Muscle of back (tissue), 10 donors: ENCODE results near the gene HRG. TPM values are rescaled to one million over a fixed set of nuclear protein-coding genes. Genes with fewer than 3 reads are reported as not detected.

Experiments
- polyA plus RNA-seq, 10 donors: library from polyadenylated mRNA; unstranded; fragments of 120-200 nt; gene quantifications; one replicate each; pipeline ENCODE4 v1.2.1, GENCODE V29; 2013; ENCODE audit not compliant: insufficient read length in 10 of 10

HRG gene
- polyA plus RNA-seq, 10 donors: 0.04 to 0.50 (median 0.20) TPM; not detected in 5

Other genes with a start within 250 kb of the HRG start
- gene CRYGS, start 121.6 kb upstream of the HRG start, polyA plus RNA-seq: 1 to 10 TPM; 1.6 to 5.1 (median 2.4) TPM
- 10 to 100 TPM in 9 of 10 donors, 1 to 10 TPM in 1; 9.9 to 15.5 (median 12.8) TPM for gene TBCCD1, start 98.7 kb upstream of the HRG start, polyA plus RNA-seq
- 10 to 100 TPM; 40.0 to 52.1 (median 41.5) TPM for gene DNAJB11, start 95.3 kb upstream of the HRG start, polyA plus RNA-seq
- gene AHSG, start 53.0 kb upstream of the HRG start, polyA plus RNA-seq: 1 to 10 TPM in 2 of 10 donors, under 1 TPM in 3, not detected in 5; 0.16 to 9.2 (median 0.17) TPM
- under 1 TPM in 5 of 10 donors, not detected in 5; 0.08 to 0.42 (median 0.35) TPM for gene FETUB, start 25.6 kb upstream of the HRG start, polyA plus RNA-seq
- gene KNG1, start 51.3 kb downstream of the HRG start, polyA plus RNA-seq: under 1 TPM in 4 of 10 donors, not detected in 6; 0.07 to 0.70 (median 0.12) TPM
- gene EIF4A2, start 117.6 kb downstream of the HRG start, polyA plus RNA-seq: 100 to 1,000 TPM; 480 to 620 (median 560) TPM
- 10 to 100 TPM; 18.6 to 37.4 (median 23.1) TPM for gene RFC4, start 140.5 kb downstream of the HRG start, polyA plus RNA-seq
- gene ADIPOQ, start 176.7 kb downstream of the HRG start, polyA plus RNA-seq: 1 to 10 TPM in 1 of 10 donors, under 1 TPM in 3, not detected in 6; 0.03 to 2.8 (median 0.27) TPM